ENCODE measurements around the gene CCL17. TPM values are rescaled to one million over a fixed set of nuclear protein-coding genes. Genes with fewer than 3 reads are reported as not detected.

The CCL17 gene
- total RNA-seq, 2 donors from 2014 or later, result not detected

- Histone ChIP-seq H3K4me3 (no peak overlapping the region), H3K27ac (peak overlapping the region; percentile 16), H3K4me1 (peaks cover 11% of the 10 kb centered on the region), H3K27me3 (no peaks in the 10 kb centered on the region), H3K9ac (ENCODE audit: low read depth in 2 of 2, low read length in 2 of 2) (no peak overlapping the region), H3K9me3 (no peaks in the 10 kb centered on the region), H3K36me3 (no peaks in the 10 kb centered on the region)
- peak; percentile 79 for DNase-seq
- intact Hi-C loops (cut with DNase I), result no loop called here
- no peak for TF ChIP-seq CTCF (IDR thresholded peaks at IDR 0.05)
Measured at GRCh38 chr16:57384248-57385070, 20.1 kb upstream of the CCL17 start.

GRCh38 chr16:57385083-57385482, 19.5 kb upstream of the CCL17 start:
- TF ChIP-seq CTCF (IDR thresholded peaks at IDR 0.05), result no peak
- Histone ChIP-seq H3K9me3 (no peaks in the 10 kb centered on the region), H3K4me3 (no peak overlapping the region), H3K27me3 (no peaks in the 10 kb centered on the region), H3K27ac (no peak overlapping the region), H3K36me3 (no peaks in the 10 kb centered on the region), H3K9ac (ENCODE audit: low read depth in 2 of 2, low read length in 2 of 2) (no peak overlapping the region), H3K4me1 (peaks cover 11% of the 10 kb centered on the region)
- no peak for DNase-seq
- intact Hi-C loops (cut with DNase I), result no loop called here

GRCh38 chr16:57386381-57386951, 18.1 kb upstream of the CCL17 start:
- no peak for DNase-seq
- intact Hi-C loops (cut with DNase I), result no loop called here
- Histone ChIP-seq H3K9me3 (no peaks in the 10 kb centered on the region), H3K27ac (no peak overlapping the region), H3K27me3 (no peaks in the 10 kb centered on the region), H3K4me1 (peaks cover 11% of the 10 kb centered on the region), H3K9ac (ENCODE audit: low read depth in 2 of 2, low read length in 2 of 2) (no peak overlapping the region), H3K4me3 (no peak overlapping the region), H3K36me3 (no peaks in the 10 kb centered on the region)
- TF ChIP-seq CTCF (IDR thresholded peaks at IDR 0.05), result no peak

GRCh38 chr16:57387598-57388354, 16.8 kb upstream of the CCL17 start:
- H3K9me3 ChIP-seq, result no peaks in the 10 kb centered on the region
- H3K36me3 ChIP-seq, result no peaks in the 10 kb centered on the region
- no peak overlapping the region for H3K27ac ChIP-seq
- DNase-seq, result no peak
- intact Hi-C loops (cut with DNase I), result no loop called here
- no peaks in the 10 kb centered on the region for H3K27me3 ChIP-seq
- peaks cover 11% of the 10 kb centered on the region for H3K4me1 ChIP-seq
- no peak for TF ChIP-seq CTCF (IDR thresholded peaks at IDR 0.05)
- no peak overlapping the region for H3K9ac ChIP-seq (ENCODE audit: low read depth in 2 of 2, low read length in 2 of 2)
- no peak overlapping the region for H3K4me3 ChIP-seq

- Histone ChIP-seq H3K9ac (ENCODE audit: low read depth in 2 of 2, low read length in 2 of 2) (no peak overlapping the region), H3K4me3 (no peak overlapping the region), H3K27me3 (no peaks in the 10 kb centered on the region), H3K9me3 (no peaks in the 10 kb centered on the region), H3K27ac (no peak overlapping the region), H3K4me1 (peaks cover 11% of the 10 kb centered on the region), H3K36me3 (no peaks in the 10 kb centered on the region)
- no peak for TF ChIP-seq CTCF (IDR thresholded peaks at IDR 0.05)
- intact Hi-C loops (cut with DNase I), result no loop called here
- no peak for DNase-seq
Measured at GRCh38 chr16:57388359-57389086, 16.0 kb upstream of the CCL17 start.

Data from colonic mucosa (tissue), 4 donors.